Hematopoietic multipotent progenitor cell (in vitro differentiated cells): ENCODE results near the gene NEK6. TPM values are rescaled to one million over a fixed set of nuclear protein-coding genes. Genes with fewer than 3 reads are reported as not detected.
"Not testable (repeated sequence)": the region's sequence is repeated elsewhere in the genome, so short reads cannot be mapped to it uniquely, and the experiment has no call there.

Source experiments
- DNase-seq, 3 donors: peaks; one replicate each; pipeline ENCODE4 v3.0.0-alpha.2; 2011 to 2015; ENCODE audit warnings: low read depth in 2 of 3, low spot score in 2 of 3
- total RNA-seq: library from RNA; depleted of rRNA; stranded (reverse); fragments of >200 nt; gene quantifications from one replicate; pipeline ENCODE4 v1.2.3, GENCODE V29; 2012

Gene NEK6
- total RNA-seq, 1 donor = 22.6 TPM

- no peak for DNase-seq
Observed at GRCh38 chr9:124225945-124226344, 31.8 kb upstream of the NEK6 start.

DNA sequence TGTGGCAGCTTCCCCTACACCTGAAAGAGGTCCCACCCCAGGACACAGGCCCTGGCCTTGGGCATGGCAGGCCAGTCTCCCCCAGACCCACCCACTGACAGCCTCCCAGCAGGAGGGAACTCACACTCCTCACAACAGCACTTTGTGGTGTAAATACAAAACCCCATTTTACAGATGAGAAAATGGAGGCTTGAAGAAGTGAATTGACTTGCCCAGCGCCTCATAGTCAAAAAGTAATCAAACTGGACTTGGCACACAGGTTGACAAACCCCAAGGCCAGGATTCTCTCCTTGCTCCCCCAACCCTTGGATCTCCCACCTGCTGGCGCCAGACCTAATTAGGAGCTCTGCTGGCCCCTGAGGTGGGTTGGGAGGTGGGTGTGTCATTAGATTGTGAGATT lies 29.2 kb upstream of the NEK6 start:
- DNase-seq = no peak

GRCh38 chr9:124231095-124231737 lies 26.5 kb upstream of the NEK6 start:
- DNase-seq = no peak

- no peak for DNase-seq
Observed at GRCh38 chr9:124238546-124239140, 19.1 kb upstream of the NEK6 start.

DNA sequence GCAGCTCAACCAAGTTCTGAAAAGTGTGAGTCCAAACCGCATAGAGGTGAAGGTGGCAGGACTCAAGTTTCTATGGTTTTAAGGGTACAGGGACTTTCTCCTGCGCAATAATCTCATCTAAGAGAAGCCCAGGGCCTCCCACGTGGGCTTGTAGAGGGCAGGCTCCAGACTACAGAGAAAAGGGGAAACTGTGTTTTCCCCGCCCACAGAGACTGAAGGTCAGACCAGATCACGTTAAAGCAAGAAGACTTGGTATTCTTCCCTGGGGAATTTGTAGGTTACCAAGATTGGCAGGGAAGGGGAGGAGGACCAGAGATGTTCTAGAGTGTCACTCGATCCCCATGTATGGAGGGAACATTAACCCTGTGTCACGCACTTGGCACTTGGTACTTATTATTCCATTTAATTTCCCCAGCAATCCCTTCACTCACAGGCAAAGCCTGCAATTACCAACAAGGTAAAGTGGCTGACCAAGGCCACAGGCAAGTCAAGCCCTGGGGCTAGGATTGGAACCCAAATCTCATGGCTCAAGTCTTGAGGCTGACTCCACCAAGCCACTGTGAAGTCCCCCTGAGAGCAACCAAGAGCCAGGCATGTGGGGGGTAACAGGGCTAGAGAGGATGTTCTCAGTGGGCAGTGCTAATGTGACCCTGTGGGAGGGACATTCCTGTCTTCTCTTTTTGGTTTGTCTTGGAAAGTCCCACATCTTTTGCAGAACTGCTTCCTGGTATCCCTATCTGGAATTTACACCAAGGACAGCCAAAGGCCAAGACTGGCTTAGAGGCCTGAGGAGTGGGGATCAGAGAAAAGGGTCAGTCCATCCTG lies 18.3 kb upstream of the NEK6 start:
- DNase-seq = peak in 1 of 3 donors; percentile 39

- peak in 1 of 3 donors; percentile 45 for DNase-seq
Observed at GRCh38 chr9:124242331-124243194, 15.2 kb upstream of the NEK6 start.

DNA sequence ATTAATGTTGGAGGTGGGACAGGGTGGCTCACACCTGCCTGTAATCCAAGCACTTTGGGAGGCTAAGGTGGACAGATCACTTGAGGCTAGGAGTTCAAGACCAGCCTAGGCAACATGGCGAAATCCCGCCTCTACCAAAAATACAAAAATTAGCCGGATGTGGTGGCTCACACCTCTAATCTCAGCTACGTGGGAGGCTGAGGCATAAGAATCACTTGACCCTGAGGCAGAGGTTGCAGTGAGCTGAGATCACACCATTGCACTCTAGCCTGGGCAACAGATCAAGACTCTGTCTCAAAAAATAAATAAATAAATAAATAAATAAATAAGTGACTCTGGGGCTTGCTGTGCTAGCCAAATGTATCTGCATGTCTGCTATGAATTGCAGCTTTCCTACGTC lies 10.4 kb upstream of the NEK6 start:
- not testable (repeated sequence) for DNase-seq

DNA sequence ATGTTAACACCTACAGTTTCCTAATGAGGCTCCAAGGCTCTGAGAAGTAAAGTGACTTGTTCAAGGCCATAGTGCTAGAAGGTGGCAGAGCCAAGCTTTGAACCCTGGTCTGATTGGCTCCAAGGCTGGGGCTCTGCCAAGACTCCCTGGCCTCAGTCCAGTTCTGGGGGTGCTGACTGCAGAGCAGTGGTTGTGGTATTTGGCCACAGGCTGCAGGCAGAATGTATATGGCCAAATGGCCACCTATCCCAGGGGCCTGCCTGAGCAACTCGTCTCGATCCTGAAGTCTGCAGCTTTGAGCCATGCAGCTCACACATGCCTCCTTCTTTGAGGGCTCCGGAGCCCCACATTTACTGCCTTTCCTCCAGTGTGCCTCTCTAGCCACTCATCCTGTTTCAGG lies 9.7 kb upstream of the NEK6 start:
- no peak for DNase-seq

DNA sequence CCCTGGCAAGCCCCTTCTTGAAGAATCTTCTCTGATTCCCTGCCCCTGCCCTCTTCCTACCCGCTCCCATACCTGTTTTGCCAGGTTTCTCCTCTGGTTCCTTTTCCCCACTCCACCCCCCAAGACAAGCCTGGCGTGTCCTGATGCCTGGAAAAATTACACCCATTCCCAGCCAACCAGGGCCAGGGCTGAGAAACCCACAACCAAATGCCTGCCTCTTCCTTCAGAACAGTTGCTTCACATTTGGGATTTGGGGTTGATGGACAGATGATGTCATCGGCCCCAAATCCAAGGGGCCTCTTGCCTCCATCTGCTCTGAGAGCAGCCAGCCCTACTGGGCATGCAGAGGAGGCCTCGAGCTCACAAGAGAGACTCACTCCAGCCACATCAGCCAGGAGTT lies 8.8 kb upstream of the NEK6 start:
- DNase-seq = no peak

- no peak for DNase-seq
Observed at GRCh38 chr9:124251204-124251603, 6.5 kb upstream of the NEK6 start.

- DNase-seq = no peak
Observed at GRCh38 chr9:124251605-124252378, 6.0 kb upstream of the NEK6 start.

GRCh38 chr9:124252878-124253277 lies 4.9 kb upstream of the NEK6 start:
- not testable (repeated sequence) for DNase-seq

- DNase-seq = no peak
Observed at GRCh38 chr9:124254261-124254682, 3.5 kb upstream of the NEK6 start.

DNA sequence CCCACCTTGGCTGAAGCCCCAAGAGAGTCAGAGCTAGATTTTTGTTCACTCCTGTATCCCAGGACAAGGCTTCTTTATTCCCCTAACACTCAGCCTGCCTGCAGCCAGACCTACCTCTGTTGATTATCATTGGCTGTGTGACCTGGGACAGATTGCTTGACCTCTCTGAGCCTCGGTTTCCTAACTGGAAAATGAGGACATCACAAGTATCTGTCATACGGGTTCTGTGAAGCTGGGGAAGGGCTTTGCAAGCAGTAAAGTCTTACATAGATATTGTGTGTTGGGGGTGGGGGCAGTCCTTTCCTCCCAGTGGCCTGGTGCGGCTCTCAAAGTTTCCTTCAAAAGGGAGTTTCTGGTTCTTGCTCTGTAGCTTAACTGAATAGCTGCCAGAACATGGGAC lies 2.5 kb upstream of the NEK6 start:
- no peak for DNase-seq

DNA sequence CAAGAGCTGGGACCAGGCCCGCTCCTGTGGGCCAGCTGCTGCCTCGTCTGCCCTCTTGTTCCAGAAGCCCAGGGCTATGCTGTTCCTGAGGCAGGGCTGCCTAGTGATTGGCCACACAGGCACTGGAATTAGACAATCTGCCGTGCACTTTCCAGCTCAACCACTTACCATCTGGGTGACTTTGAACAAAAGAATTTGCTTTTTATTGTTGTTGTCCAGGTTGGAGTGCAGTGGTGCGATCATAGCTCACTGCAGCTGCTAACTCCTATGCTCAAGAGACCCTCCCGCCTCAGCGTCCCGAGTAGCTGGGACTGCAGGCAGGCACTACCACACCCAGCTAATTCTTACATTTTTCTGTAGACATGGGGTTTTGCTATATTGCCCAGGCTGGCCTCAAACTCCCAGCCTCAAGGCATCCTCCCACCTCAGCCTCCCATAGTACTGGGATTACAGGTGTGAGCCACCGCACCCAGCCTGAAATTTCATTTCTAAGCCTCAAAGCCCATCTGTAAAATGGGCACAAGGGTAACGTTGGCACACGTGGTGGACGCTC lies 1.2 kb upstream of the NEK6 start:
- DNase-seq = no peak

- DNase-seq = peak in 1 of 3 donors; percentile 54
Observed at GRCh38 chr9:124257070-124257843, 492 bp upstream of the NEK6 start.

DNA sequence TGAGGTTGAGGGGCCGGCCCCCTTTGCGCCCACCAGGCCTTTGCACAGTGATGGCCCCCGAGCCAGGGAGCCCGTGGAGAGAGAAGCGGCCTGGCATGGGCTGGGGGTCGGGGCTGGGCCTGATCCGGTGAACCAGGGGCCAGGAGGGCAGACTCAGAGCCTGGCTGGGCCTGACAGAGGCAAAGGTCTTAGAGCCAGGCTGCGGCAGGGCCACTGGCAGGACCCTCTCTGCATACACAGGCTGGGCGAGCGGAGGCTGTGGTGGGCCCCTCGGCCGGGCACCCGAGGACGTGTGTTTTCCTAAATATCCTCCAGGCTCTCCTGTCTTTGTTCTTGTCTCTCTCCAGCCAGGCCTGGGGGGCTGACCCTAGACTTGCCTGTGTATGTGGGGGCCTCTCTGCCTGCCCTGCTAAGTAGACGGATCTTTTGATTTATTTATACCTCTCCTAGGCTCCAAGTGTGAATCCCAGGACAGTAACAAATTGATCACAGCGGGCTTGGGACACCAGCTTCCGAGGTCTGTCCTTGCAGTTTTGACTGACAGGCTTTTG lies 933 bp downstream of the NEK6 start:
- DNase-seq = no peak

- no peak for DNase-seq
Observed at GRCh38 chr9:124259158-124259808, 1.5 kb downstream of the NEK6 start.
